Fibroblast of lung (primary cell): ENCODE results near the gene TCFL5. TPM values are rescaled to one million over a fixed set of nuclear protein-coding genes. Genes with fewer than 3 reads are reported as not detected.
A peak's percentile ranks its signal among the peaks of the same experiment; 100 is the strongest.

Experiments
- DNase-seq, 2 donors: peaks; one replicate each; pipeline versions ENCODE4 v3.0.0 to v3.0.0-alpha.2; 2010; ENCODE audit warnings: low read depth in 2 of 2
- H2AFZ ChIP-seq: 2 replicates; pipeline ENCODE4 v1.5.1; 2012; ENCODE audit warnings: low read length, control low read depth, inconsistent platforms
- H3K27ac ChIP-seq: 2 replicates; pipeline ENCODE4 v1.5.1; 2011; ENCODE audit warnings: low read length, control low read depth; ENCODE audit not compliant: insufficient read depth
- H3K27me3 ChIP-seq: 2 replicates; pipeline ENCODE4 v1.5.1; 2011; ENCODE audit warnings: mild to moderate bottlenecking, low read length; ENCODE audit not compliant: control insufficient read depth, insufficient read depth
- H3K36me3 ChIP-seq: 2 replicates; pipeline ENCODE4 v1.5.1; 2011; ENCODE audit warnings: low read length; ENCODE audit not compliant: control insufficient read depth, insufficient read depth
- H3K4me1 ChIP-seq: 2 replicates; pipeline ENCODE4 v1.5.1; 2011; ENCODE audit warnings: low read length; ENCODE audit not compliant: control insufficient read depth, insufficient read depth; ENCODE audit errors: extremely low read depth
- H3K4me2 ChIP-seq: 2 replicates; pipeline ENCODE4 v1.5.1; 2011; ENCODE audit warnings: low read length, control low read depth; ENCODE audit not compliant: insufficient read depth; ENCODE audit errors: extremely low read depth
- H3K4me3 ChIP-seq, 4 experiments: fragments of 200-600 bp in 1 of 4; sonication (generic) in 1 of 4; replicated peaks in 1 of 4; 2 replicates each; pipeline ENCODE4 v1.5.1; 2011 to 2016; ENCODE audit warnings: low read length in 4 of 4, low read depth in 3 of 4, mild to moderate bottlenecking in 3 of 4, control low read depth in 2 of 4, inconsistent platforms in 1 of 4, mixed read lengths in 1 of 4; ENCODE audit not compliant: insufficient read depth in 1 of 4; ENCODE audit errors: control extremely low read depth in 1 of 4
- H3K79me2 ChIP-seq: 2 replicates; pipeline ENCODE4 v1.5.1; 2012; ENCODE audit warnings: mild to moderate bottlenecking, low read length, inconsistent platforms; ENCODE audit not compliant: control insufficient read depth, insufficient read depth
- H3K9ac ChIP-seq: 2 replicates; pipeline ENCODE4 v1.5.1; 2011; ENCODE audit warnings: mild to moderate bottlenecking, low read length, control low read depth; ENCODE audit not compliant: insufficient read depth
- H3K9me3 ChIP-seq: 2 replicates; pipeline ENCODE4 v1.5.1; 2012; ENCODE audit warnings: low read depth, low read length; ENCODE audit not compliant: control insufficient read depth, insufficient read depth
- H4K20me1 ChIP-seq: 2 replicates; pipeline ENCODE4 v1.5.1; 2011; ENCODE audit warnings: low read length; ENCODE audit not compliant: control insufficient read depth, insufficient read depth; ENCODE audit errors: extremely low read depth
- CTCF ChIP-seq, 2 donors: IDR thresholded peaks in 1 of 2; conservative IDR thresholded peaks in 1 of 2; 1 replicate in 1 of 2; 2 replicates in 1 of 2; pipeline ENCODE4 v1.5.1; 2011 to 2012; ENCODE audit warnings: low read length in 2 of 2, control low read depth in 1 of 2, inconsistent platforms in 1 of 2, low read depth in 1 of 2, mild to moderate bottlenecking in 1 of 2
- EZH2 ChIP-seq: IDR thresholded peaks from 2 replicates; pipeline ENCODE4 v1.5.1; 2012; ENCODE audit warnings: low read length, control low read depth, mild to moderate bottlenecking; ENCODE audit errors: missing control alignments
- polyA plus RNA-seq, 2 donors: library from polyadenylated mRNA; depleted of rRNA in 1 of 2; stranded (reverse) in 1 of 2; unstranded in 1 of 2; fragments of >200 nt; gene quantifications; 2 replicates each; pipeline ENCODE4 v1.2.1, GENCODE V29; 2011 to 2012; ENCODE audit warnings: missing spikeins in 1 of 2
- total RNA-seq: library from RNA; depleted of rRNA; stranded (reverse); fragments of >200 nt; gene quantifications from 2 replicates; pipeline ENCODE4 v1.2.1, GENCODE V29; 2014

TCFL5 gene
- total and polyA plus RNA-seq, 2 donors (not counting 1 experiment from before 2014, with no cell fraction given), result 9.8 to 13.7 TPM

- peak overlapping the region; percentile 89 for H2AFZ ChIP-seq
- H3K9me3 ChIP-seq, result no peaks in the 10 kb centered on the region
- TF ChIP-seq EZH2, result no peak
- no peak for TF ChIP-seq CTCF (conservative IDR thresholded peaks at IDR 0.05 in 1 of 2, IDR thresholded peaks at IDR 0.05 in 1 of 2; ENCODE audit: low read depth in 1 of 2, low read length in 2 of 2)
- peaks cover 3% of the 10 kb centered on the region for H3K36me3 ChIP-seq
- H3K27me3 ChIP-seq, result no peaks in the 10 kb centered on the region
- peaks cover 21% of the 10 kb centered on the region for H3K4me1 ChIP-seq
- peak overlapping the region; percentile 91 for H3K4me2 ChIP-seq
- no peaks in the 10 kb centered on the region for H4K20me1 ChIP-seq
- DNase-seq, result no peak
- H3K79me2 ChIP-seq, result peaks cover 9% of the 10 kb centered on the region
- H3K4me3 ChIP-seq, result peak overlapping the region in 3 of 4 experiments; percentile 11 to 46 (median 28)
- peak overlapping the region; percentile 77 for H3K27ac ChIP-seq
- peak overlapping the region; percentile 64 for H3K9ac ChIP-seq
Measured at GRCh38 chr20:62793757-62794006, 67.9 kb downstream of the TCFL5 start.

- Histone ChIP-seq H3K79me2 (peaks cover 9% of the 10 kb centered on the region), H3K27ac (peak overlapping the region; percentile 77), H3K27me3 (peaks cover under 1% of the 10 kb centered on the region), H2AFZ (no peak overlapping the region), H3K4me3 (no peak overlapping the region), H4K20me1 (no peaks in the 10 kb centered on the region), H3K9me3 (no peaks in the 10 kb centered on the region), H3K36me3 (peaks cover 3% of the 10 kb centered on the region), H3K9ac (no peak overlapping the region), H3K4me2 (peak overlapping the region; percentile 91), H3K4me1 (peaks cover 21% of the 10 kb centered on the region)
- TF ChIP-seq EZH2 (no peak), CTCF (conservative IDR thresholded peaks at IDR 0.05 in 1 of 2, IDR thresholded peaks at IDR 0.05 in 1 of 2; ENCODE audit: low read depth in 1 of 2, low read length in 2 of 2) (no peak)
- no peak for DNase-seq
Measured at GRCh38 chr20:62792940-62793756, 68.5 kb downstream of the TCFL5 start.

GRCh38 chr20:62792182-62792939 is 69.3 kb downstream of the TCFL5 start:
- peaks cover 4% of the 10 kb centered on the region for H3K79me2 ChIP-seq
- TF ChIP-seq CTCF (conservative IDR thresholded peaks at IDR 0.05 in 1 of 2, IDR thresholded peaks at IDR 0.05 in 1 of 2; ENCODE audit: low read depth in 1 of 2, low read length in 2 of 2), result no peak
- TF ChIP-seq EZH2, result no peak
- H3K27ac ChIP-seq, result peak overlapping the region; percentile 60
- H3K4me3 ChIP-seq, result no peak overlapping the region
- peak overlapping the region; percentile 25 for H3K4me2 ChIP-seq
- H3K36me3 ChIP-seq, result no peaks in the 10 kb centered on the region
- peaks cover 21% of the 10 kb centered on the region for H3K4me1 ChIP-seq
- H3K27me3 ChIP-seq, result peaks cover 9% of the 10 kb centered on the region
- no peaks in the 10 kb centered on the region for H4K20me1 ChIP-seq
- peak in 1 of 2 donors; percentile 74 for DNase-seq
- no peak overlapping the region for H3K9ac ChIP-seq
- no peaks in the 10 kb centered on the region for H3K9me3 ChIP-seq
- H2AFZ ChIP-seq, result no peak overlapping the region
